Measurements from ENCODE around the gene CRYGB.
"Not testable (repeated sequence)": the region's sequence is repeated elsewhere in the genome, so short reads cannot be mapped to it uniquely, and the experiment has no call there.

Gene CRYGB

GRCh38 chr2:208139447-208139846 is 6.5 kb downstream of the CRYGB start:
- DNase-seq (ENCODE audit: low read depth), result no peak
- H3K4me3 ChIP-seq (ENCODE audit: low read depth, low read length), result no peak overlapping the region
- TF ChIP-seq POLR2A (IDR thresholded peaks at IDR 0.05; ENCODE audit: extremely low read depth, insufficient read length) (no peak), CTCF (IDR thresholded peaks at IDR 0.05; ENCODE audit: low read depth, low read length) (no peak), MYC (IDR thresholded peaks at IDR 0.05; ENCODE audit: low read depth, low read length) (no peak)
- TF ChIP-seq, protein P1, sequence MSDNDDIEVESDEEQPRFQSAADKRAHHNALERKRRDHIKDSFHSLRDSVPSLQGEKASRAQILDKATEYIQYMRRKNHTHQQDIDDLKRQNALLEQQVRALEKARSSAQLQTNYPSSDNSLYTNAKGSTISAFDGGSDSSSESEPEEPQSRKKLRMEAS (IDR thresholded peaks at IDR 0.05; ENCODE audit: low read depth, low read length), result no peak

DNA sequence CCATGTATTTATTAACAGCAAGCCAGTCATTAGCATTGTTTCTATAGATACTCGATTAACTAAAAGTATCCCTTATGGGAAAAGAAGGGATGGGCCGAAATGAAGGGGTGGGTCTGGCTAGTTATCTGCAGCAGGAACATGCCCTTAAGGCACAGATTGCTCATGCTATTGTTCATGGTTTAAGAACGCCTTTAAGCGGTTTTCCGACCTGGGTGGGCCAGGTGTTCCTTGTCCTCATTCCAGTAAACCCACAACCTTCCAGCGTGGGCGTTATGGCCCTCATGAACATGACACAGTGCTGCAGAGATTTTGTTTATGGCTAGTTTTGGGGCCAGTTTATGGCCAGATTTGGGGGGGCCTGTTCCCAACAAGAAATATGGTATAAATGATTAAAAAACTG is 7.6 kb downstream of the CRYGB start:
- H3K4me3 ChIP-seq (ENCODE audit: low read depth, low read length); DNase-seq (ENCODE audit: low read depth): not testable (repeated sequence)

DNA sequence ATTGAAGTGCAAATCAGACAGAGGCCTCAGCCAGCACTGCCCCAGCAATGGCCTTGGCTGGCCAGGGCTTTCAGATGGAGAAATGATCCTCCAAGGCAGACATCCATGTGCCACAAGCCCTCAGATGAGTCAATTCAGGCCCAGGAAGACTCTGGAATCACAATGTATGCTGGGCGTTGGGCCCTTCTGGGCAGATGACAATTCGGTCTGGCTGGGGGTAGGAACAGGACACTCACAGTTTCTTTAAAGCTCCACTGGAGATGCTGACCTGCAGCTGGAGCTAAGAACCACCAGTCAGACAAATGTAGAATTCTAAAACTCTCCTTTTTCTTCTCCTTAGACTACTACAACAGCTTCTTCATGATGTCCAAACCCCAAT is 9.3 kb downstream of the CRYGB start:
- DNase-seq (ENCODE audit: low read depth), result no peak
- TF ChIP-seq, protein P1 (IDR thresholded peaks at IDR 0.05; ENCODE audit: low read depth, low read length), result no peak
- TF ChIP-seq MYC (IDR thresholded peaks at IDR 0.05; ENCODE audit: low read depth, low read length) (no peak), POLR2A (IDR thresholded peaks at IDR 0.05; ENCODE audit: extremely low read depth, insufficient read length) (no peak), CTCF (IDR thresholded peaks at IDR 0.05; ENCODE audit: low read depth, low read length) (no peak)
- no peak overlapping the region for H3K4me3 ChIP-seq (ENCODE audit: low read depth, low read length)

GRCh38 chr2:208135794-208136715 is 9.9 kb downstream of the CRYGB start:
- no peak for DNase-seq (ENCODE audit: low read depth)
- TF ChIP-seq MYC (IDR thresholded peaks at IDR 0.05; ENCODE audit: low read depth, low read length) (no peak), CTCF (IDR thresholded peaks at IDR 0.05; ENCODE audit: low read depth, low read length) (no peak), POLR2A (IDR thresholded peaks at IDR 0.05; ENCODE audit: extremely low read depth, insufficient read length) (no peak)
- TF ChIP-seq, protein P1 (IDR thresholded peaks at IDR 0.05; ENCODE audit: low read depth, low read length), result no peak
- H3K4me3 ChIP-seq (ENCODE audit: low read depth, low read length), result no peak overlapping the region

DNA sequence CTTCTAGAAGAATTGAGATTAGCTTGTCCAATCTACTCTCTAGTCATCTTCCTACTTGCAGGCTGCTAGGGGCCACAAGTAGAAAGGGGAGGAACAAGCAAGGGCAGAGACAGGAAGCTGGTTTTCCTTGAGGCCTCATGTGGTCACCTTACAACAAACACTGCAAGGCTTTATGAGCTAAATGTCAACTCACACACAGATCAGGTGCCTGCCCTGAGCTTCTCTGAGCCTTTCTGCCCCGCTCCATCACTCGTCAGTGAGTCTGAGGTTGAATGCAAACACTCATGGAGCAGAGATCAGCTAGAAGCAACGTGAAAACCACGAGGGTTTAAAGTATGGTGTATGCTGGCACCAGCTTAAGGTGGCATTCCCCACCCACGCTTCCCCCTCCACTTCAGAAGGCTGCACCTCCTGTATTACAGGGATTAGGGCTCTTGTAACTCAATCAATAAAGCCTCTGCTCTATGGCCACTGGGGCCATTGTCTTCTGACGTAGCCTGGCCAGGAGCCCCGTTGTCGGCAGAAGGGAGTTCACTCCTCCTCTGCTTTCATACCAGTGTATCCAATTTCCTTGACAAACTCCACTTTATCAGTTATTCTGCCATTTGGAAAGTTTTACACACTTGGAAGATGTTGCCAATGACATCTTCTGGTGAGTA is 10.9 kb downstream of the CRYGB start:
- H3K4me3 ChIP-seq (ENCODE audit: low read depth, low read length), result no peak overlapping the region
- no peak for TF ChIP-seq CTCF (IDR thresholded peaks at IDR 0.05; ENCODE audit: low read depth, low read length)
- TF ChIP-seq, protein P1 (IDR thresholded peaks at IDR 0.05; ENCODE audit: low read depth, low read length), result peak; percentile 42; the same call in 1 of the 2 replicates
- DNase-seq (ENCODE audit: low read depth), result peak; percentile 88

DNA sequence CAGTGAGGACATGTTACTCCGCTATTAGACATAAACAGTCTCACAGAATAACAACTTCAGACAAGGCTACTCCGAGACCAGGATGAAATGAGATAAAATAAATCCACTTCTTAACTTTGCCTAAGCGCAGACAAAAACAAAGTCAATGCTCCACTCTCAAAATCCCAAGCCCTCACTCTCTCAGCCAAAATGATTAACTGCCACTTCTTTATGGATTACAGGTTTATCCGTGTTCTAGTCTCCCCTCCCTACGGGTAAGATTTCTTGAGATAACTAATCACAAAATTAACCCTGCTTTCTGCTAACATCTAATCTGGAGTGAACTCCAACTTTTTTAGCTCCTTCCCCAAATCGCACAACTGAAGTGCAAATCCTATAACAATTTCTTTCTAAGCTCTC is 15.2 kb downstream of the CRYGB start:
- TF ChIP-seq POLR2A (IDR thresholded peaks at IDR 0.05; ENCODE audit: extremely low read depth, insufficient read length) (no peak), CTCF (IDR thresholded peaks at IDR 0.05; ENCODE audit: low read depth, low read length) (no peak), MYC (IDR thresholded peaks at IDR 0.05; ENCODE audit: low read depth, low read length) (no peak)
- TF ChIP-seq, protein P1 (IDR thresholded peaks at IDR 0.05; ENCODE audit: low read depth, low read length), result no peak
- no peak overlapping the region for H3K4me3 ChIP-seq (ENCODE audit: low read depth, low read length)
- DNase-seq (ENCODE audit: low read depth), result no peak
